Kasumi-1 (cell line): ENCODE data around the gene CCDC39.
"Not testable (repeated sequence)": the region's sequence is repeated elsewhere in the genome, so short reads cannot be mapped to it uniquely, and the experiment has no call there.

Source experiments
- DNase-seq, 2 experiments: peaks; one replicate each; lab custom pipeline; 2025; lab: John Stamatoyannopoulos, UW

The CCDC39 gene

DNA sequence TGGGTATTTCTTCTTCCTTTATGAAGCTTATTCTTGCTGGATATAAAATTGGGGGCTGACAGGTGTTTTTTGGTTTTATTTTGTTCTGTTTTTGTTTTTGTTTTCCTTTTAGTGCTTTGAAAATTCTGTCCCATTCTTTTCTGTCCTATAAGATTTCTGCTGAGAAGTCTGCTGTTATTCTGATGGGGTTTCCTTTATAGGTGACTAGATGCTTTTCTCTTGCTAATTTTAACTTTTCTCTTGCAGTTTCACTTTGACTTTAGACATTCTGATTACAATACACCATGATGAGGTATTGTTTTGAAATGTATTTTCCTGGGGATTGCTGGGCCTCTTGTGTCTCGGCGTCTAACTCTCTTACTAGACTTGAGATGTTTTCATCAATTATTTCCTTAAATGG, 54.6 kb downstream of the CCDC39 start:
- DNase-seq: no peak

DNA sequence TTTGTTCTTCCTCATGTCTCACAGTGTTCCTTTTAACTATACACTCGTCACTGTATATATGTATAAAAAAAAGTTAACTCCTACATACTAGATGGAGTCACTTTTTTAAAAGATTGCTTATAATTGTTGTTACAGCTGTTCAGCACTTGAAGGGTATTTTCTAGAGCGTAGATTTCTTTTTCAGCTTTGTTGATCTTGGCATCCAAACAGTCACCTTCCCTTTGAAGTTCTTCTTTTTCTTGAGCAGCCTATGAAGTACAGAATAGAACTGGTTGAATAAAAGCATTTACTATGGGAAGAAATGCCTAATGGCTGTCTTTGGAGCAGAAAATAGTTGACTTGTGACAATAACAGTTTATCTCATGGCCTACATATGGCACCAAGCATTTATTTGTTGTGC, 59.6 kb downstream of the CCDC39 start:
- DNase-seq: no peak

DNA sequence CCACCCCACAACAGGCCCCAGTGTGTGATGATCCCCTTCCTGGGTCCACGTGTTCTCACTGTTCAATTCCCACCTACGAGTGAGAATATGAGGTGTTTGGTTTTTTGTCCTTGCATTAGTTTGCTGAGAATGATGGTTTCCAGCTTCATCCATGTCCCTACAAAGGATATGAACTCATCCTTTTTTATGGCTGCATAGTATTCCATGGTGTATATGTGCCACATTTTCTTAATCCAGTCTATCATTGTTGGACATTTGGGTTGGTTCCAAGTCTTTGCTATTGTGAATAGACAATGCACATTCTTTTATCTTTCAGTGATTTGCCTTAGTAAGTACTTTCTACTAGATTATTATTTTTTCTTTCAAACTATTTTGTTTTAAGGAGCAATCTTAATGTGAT, 60.7 kb downstream of the CCDC39 start:
- not testable (repeated sequence) for DNase-seq

DNA sequence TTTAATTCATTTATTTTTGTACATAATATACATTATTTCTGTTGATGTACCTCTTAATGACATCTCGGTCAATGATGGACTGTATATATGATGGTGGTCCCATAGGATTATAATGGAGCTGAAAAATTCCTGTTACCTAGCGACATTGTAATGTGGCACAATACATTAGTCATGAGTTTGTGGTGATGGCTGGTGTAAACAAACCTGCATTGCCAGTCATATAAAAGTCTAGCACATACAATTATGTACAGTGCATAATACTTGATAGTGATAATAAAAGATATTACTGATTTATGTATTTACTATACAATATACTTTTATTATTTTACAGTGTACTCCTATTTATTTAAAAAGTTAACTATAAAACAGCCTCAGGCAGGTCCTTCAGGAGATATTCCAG, 62.2 kb downstream of the CCDC39 start:
- DNase-seq: no peak

DNA sequence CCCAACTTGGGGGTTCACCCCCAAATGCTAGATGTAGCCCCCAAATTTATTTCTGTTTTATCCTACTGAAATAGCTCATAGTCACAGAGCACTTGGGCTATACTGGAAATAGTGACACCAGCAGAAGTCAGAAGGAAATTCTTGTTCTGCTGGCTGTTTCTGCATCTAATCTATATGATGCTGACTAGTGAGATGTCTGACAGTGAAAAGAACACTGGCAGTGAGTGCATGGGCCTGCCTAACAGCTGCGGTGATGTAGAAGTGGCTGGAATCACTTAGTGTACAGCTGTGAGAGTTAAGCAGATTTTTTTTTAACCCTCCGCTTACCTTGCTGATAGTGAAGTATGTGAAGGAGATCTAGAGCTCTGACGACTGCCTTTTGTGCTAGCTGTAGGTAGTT, 63.3 kb downstream of the CCDC39 start:
- DNase-seq: no peak

DNA sequence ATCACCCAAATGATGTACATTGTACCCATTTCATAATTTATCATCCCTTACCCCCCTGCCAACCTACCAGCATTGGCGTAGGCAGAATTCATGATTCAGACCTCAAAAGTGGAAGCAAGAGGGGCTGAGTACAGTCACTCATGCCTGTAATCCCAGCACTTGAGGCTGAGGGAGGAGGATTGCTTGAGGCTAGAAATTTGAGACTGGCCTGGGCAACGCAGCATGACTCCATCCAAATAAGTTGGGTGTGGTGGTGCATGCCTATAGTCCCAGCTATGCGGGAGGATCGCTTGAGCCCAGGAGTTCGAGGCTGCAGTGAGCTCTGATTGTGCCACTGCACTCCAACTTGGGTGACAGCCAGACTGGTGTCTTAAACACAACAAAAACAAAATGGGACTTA, 66.9 kb downstream of the CCDC39 start:
- no peak for DNase-seq

DNA sequence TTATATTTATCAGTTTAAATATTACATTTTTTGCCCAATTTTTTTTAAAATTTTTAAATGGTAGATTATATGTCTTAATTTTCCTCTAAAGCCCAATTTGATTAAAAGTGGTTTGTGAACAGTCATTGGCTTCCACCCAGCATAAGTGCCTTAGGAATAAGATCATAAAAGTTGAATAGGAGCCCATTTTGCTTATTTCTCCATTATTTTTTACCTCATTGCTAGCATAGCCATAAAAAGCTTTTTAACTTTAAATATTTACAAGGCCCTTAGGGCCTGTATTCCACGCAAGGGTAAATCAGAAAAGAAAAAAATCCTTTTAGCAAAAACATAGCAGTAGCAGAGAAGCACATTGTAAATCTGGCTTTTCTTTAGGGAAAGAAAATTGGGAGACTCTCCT, 68.3 kb downstream of the CCDC39 start:
- no peak for DNase-seq

DNA sequence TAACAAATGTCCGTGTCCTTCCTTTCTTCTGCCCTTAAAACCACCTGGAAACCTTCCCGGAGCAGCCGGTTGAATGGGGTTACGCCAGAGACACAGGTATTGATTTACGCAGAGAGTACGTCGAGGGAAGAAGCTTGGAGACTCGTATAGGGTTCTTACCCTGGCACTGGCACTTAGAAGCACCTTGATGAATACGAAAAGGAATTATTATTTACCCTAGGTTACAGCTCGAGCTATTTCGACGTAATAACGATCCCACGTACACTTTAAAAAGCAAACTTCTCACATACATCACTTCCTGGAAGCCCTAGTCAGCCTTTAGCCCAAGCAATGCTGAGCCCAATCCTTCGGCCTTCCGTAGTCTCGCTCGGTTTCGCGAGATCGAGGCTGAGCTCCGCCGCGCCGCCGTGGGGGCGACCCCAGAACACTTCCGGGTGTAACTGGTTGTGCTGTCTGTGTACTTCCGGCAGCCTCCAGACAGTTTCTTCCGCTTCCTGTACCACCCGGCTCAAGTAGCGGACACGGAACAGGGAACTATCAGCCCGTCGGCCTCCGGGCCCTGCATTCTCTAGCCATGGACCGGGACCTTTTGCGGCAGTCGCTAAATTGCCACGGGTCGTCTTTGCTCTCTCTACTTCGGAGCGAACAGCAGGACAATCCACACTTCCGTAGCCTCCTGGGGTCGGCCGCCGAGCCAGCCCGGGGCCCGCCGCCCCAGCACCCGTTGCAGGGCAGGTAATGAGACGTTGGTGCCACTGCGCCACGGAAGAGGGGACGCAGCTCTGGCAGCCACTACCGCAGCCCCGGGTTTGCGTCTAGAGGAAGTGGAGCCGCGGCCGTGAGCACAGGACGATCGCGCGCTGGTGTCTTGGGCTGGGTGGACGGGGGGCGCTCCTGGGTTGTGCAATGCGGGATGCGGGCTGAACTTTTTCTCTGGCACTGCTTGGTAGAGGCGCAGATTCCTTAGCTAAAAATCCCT, 77.3 kb downstream of the CCDC39 start, which contains the start of gene TTC14:
Gene TTC14 (plus strand): TSS at position 476 of the 979 bp plus-strand sequence. CDS start 99 bp downstream, at position 575.
- peak; percentile 55 to 78 for DNase-seq

DNA sequence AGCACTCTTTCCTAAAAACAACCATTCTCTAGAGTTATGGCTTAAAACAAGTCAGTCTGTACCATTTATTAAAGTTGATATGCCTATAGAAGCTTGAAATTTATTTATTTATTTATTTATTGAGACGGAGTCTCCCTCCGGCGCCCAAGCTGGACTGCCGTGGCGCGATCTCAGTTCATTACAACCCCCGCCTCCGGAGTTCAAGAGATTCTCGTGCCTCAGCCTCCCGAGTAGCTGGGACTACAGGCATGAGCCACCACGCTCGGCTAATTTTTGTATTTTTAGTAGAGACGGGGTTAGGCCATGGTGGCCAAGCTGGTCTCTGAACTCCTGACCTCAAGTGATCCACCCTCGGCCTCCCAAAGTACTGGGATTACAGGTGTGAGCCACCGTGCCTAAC, 78.8 kb downstream of the CCDC39 start:
- no peak for DNase-seq

DNA sequence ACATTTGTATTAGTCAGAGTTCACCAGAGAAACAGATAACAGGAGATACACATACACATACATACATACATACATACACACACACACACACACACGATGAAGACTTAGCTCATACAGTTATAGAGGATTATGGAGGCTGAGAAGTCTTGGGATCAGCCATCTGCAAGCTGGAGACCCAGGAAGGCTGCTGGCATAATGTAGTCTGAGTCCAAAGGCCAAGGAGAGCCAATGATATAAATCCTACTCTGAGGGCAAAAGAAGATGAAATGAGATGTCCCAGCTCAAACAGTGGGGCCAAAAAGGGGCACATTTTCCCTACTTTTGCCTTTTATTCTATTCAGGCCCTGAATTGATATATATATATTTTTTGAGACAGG, 83.7 kb downstream of the CCDC39 start:
- no peak for DNase-seq

DNA sequence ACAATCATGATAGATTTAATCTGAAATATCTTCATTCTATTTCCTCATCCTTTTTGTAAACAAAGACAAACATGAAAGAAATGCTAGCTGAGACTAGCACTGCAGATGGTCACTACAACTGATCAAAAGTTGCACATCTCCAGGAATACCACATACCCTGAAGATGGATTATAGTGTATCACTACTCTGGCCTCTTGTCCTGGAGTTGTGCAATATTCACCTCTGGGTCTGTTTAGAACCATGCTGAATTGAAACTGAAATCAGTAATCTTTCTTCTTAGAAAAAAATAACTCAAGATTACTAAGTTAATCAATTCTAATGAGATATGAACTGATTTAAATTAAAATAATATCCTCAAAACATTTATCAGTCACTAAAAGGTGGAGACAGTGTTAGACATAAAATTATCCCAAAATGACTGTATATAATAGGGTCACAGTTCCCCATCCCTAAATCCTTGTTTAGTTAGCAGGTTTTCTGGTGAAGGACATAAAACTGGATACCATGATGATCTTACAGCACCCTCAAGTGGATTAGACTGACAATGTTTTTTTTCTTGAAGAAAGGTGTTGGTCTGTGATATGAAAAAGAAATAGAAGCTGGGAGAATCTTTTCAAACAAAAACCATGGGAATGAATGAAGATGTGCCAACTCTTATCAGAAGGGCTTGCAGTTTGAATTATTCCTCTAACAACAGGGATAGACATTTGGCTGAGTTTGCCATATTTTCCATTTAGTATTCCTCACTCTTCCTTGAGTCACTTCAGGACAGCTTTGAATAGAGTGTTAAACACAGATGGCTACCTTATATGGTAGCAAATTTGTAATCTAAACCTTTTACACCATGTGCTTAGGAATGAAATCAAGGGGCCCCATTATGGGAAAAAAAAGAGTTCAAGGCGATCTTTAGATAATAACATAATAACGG, 84.4 kb downstream of the CCDC39 start:
- DNase-seq: peak; percentile 65 to 69

DNA sequence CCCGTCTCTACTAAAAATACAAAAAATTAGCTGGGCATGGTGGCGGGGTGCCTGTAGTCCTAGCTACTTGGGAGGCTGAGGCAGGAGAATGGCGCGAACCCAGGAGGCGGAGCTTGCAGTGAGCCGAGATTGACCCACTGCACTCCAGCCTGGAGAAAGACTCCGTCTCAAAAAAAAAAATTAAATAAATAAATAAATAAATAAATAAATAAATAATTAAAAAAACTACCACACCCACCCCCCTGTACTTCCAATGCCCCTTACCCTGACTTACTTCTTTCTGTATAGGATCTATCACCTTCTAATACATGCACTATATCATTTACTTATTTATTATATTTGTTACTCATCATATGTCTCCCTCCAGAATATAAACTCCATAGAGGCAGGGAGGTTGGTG, 85.7 kb downstream of the CCDC39 start:
- not testable (repeated sequence) for DNase-seq

DNA sequence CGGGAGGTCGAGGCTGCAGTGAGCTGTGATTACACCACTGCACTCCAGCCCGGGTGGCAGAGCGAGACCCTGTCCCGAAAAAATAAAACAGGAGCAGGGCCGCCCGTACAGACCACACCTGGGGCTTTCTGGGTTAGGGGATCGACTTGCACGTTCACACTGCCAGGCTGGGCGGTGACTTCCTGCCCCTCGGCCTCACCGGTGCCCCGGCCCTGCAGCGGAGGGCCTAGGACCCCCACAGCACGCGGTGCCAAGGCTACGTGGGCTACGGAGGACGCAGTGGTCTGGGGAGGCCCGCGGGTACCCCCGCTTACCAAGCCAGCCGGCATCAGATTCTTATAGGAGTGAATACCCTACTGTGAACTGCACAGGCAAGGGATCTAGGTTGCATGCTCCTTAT, 88.9 kb downstream of the CCDC39 start:
- DNase-seq: no peak

DNA sequence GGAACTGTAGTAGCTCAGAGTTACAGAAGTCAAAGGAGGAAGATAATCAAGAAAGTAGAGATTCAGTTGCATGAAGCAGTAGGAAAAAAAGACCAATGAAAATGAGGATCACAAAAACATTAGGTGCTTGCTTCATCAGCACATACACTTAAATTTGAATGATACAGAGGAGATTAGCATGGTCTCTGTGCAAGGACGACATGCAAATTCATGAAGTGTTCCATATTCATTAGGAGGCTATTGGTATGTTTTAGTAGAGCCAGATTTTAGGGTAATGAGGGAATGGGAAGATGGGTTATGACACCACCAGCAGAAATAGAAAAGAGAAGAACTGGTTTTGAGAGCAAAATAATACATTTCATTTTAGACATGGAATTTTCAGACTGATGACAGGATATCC, 98.4 kb downstream of the CCDC39 start:
- no peak for DNase-seq

DNA sequence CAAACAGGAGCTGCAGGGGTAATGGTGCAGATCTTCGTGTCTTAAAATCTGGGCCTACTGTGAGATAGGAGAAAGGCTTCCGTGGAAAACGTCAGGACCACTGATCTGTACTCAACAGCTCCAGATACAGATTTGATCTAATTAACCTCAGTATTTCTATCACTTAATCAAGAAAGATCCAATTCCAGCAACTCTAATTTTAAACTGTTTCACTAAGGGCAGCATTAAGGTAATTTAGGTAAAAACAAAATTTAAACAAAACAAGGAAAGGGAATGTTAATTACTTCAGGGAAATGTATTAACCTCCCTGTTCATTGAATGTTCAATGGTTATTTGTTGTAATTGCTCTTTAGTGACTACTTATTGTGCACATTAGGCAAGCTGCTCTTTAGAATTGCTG, 103.7 kb downstream of the CCDC39 start:
- DNase-seq: no peak

DNA sequence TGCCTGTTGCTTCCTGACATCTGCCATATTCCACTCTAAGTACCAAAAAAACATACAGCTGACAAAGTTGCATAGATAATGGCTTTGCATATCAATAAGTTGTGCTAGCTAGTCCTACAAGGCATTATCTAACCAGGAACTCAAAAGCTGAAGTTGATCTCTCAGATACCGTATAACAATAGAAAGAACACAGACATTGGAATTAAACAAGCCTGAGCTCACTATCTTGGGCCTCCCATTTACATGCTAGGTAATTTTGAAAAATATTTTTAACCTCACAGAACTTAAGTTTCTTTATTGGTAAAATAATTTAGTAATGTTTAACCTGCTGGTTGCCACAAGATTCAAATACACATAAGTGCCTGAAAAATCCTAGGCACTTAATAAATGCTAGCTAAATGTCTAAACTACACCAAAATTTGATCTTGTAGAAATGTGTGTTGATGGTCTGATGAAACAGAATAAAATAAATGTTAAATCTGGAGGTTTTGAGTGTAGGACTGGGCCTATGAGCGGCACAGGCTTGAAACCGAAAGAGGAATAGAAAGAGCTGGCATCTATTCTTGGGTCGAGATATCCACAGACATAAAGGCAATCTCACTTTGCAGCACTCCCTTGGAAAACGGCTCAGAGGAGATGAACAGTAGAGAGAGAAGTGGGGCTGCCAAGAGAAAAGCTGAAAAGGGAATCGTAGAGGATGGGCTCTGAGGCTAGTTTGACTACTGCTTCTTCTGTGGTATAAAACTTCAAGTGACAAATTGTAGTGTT, 107.3 kb downstream of the CCDC39 start:
- no peak for DNase-seq

DNA sequence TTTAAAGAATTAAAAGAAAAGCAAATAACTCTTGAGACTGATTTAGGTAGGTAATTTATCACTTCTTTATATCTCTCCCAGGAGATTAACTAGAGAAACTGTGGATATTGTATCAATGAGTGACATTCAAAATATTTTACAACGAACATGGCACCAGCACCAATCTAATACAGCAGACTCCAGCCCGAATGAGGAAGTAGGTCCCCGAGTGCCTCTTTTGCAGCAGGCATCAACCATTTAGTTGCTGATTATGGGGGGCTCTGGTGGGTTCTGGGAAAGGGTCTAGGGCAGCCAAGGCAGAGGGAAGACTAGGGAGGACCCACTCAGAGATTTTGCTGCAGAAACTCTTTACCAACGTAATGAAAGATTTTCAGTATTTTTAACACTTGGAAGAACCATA, 109.1 kb downstream of the CCDC39 start:
- no peak for DNase-seq

DNA sequence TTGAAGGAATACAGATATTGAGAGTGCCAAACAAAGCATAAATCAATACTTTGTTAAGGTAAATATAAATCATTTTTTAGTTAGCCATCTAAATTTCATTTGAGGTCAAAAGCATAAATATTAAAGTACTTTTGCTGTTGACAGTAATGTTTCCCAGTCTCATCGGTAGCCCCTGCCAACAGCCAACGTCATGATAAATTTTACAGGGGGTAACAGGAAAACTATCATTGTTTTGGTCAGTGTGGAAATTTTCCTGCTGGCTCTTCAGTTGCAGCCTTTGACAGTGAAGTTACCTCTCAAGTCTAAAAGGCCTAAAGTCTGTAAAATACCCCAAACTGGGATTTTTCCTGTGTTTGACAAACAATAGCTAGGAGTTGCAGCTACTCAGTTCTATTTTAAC, 114.6 kb downstream of the CCDC39 start:
- no peak for DNase-seq
